Caco-2 (cell line): ENCODE measurements around the gene JADE2. TPM values are rescaled to one million over a fixed set of nuclear protein-coding genes. Genes with fewer than 3 reads are reported as not detected.

Experiments used
- BruUV-seq: library from RNA; stranded (reverse); fragments of 400-500 nt; replicated peaks from 2 replicates; lab custom pipeline; 2021; lab: Mats Ljungman, UMichigan
- CTCF ChIA-PET: fragments of 300-600 bp; sonication (Branson Sonifier 250); formaldehyde crosslinking; loops from one replicate; lab custom pipeline; 2022; ENCODE audit warnings: antibody characterized with exemption; lab: Charles Lee
- POLR2A ChIA-PET: fragments of 300-600 bp; sonication (Branson Sonifier 250); formaldehyde crosslinking; loops from one replicate; lab custom pipeline; 2022; ENCODE audit warnings: antibody characterized with exemption; lab: Charles Lee
- DNase-seq, 2 experiments: peaks; one replicate each; pipeline versions ENCODE4 v3.0.0 to v3.0.0-alpha.2; 2020 to 2022
- H3K27me3 ChIP-seq: replicated peaks from 2 replicates; pipeline ENCODE4 v1.6.0; 2011; ENCODE audit warnings: low read length; ENCODE audit not compliant: control insufficient read depth, insufficient read depth
- H3K36me3 ChIP-seq: 2 replicates; pipeline ENCODE4 v1.5.1; 2011; ENCODE audit warnings: low read length; ENCODE audit not compliant: control insufficient read depth, insufficient read depth
- H3K4me1 ChIP-seq: fragments of 250-450 bp; sonication (Bioruptor Pico); 2 replicates; pipeline ENCODE4 v1.5.1; 2020; ENCODE audit warnings: mild to moderate bottlenecking
- H3K4me3 ChIP-seq: 2 replicates; pipeline ENCODE4 v1.5.1; 2011; ENCODE audit warnings: low read depth, mild to moderate bottlenecking, control low read depth, low read length
- H3K9me3 ChIP-seq: fragments of 250-450 bp; sonication (Bioruptor Pico); 2 replicates; pipeline ENCODE4 v1.5.1; 2020; ENCODE audit warnings: mild to moderate bottlenecking, moderate library complexity
- H3K27ac Mint-ChIP-seq: one replicate; pipeline ENCODE4 v1.8.0; 2022; ENCODE audit warnings: mixed read lengths; ENCODE audit not compliant: unreplicated experiment
- H3K27me3 Mint-ChIP-seq: one replicate; pipeline ENCODE4 v1.8.0; 2022; ENCODE audit warnings: mixed read lengths; ENCODE audit not compliant: insufficient read depth, unreplicated experiment
- H3K36me3 Mint-ChIP-seq: one replicate; pipeline ENCODE4 v1.8.0; 2022; ENCODE audit warnings: mild to moderate bottlenecking, mixed read lengths; ENCODE audit not compliant: insufficient read depth, unreplicated experiment
- H3K4me1 Mint-ChIP-seq: one replicate; pipeline ENCODE4 v1.8.0; 2022; ENCODE audit warnings: low read depth, mixed read lengths; ENCODE audit not compliant: unreplicated experiment
- H3K4me3 Mint-ChIP-seq: one replicate; pipeline ENCODE4 v1.8.0; 2022; ENCODE audit warnings: mild to moderate bottlenecking, moderate library complexity, mixed read lengths; ENCODE audit not compliant: unreplicated experiment
- H3K9me3 Mint-ChIP-seq: one replicate; pipeline ENCODE4 v1.8.0; 2022; ENCODE audit warnings: mixed read lengths; ENCODE audit not compliant: unreplicated experiment
- intact Hi-C: fragments of 100-400 bp; cut with micrococcal nuclease; formaldehyde crosslinking; loops from one replicate; pipeline ENCODE4 v1.10.0; 2022; ENCODE audit not compliant: unreplicated experiment
- total RNA-seq: library from RNA; stranded (reverse); gene quantifications from 2 replicates; pipeline ENCODE4 v1.2.3, GENCODE V29; 2022
- TF ChIP-seq, protein P1 (sequence below), 2 experiments: fragments of 200-600 bp in 1 of 2; IDR thresholded peaks; 1 replicate in 1 of 2; 2 replicates in 1 of 2; pipeline versions ENCODE4 v1.5.1 to v1.8.0; 2011 to 2022; ENCODE audit warnings: antibody characterized with exemption in 1 of 2, control low read depth in 1 of 2, inconsistent platforms in 1 of 2, low read depth in 1 of 2, low read length in 1 of 2, mild to moderate bottlenecking in 1 of 2, moderate library complexity in 1 of 2; ENCODE audit not compliant: insufficient read depth in 1 of 2, severe bottlenecking in 1 of 2, unreplicated experiment in 1 of 2

Gene JADE2
- total RNA-seq, 1 experiment from 2014 or later = 67.6 TPM

GRCh38 chr5:134540747-134541733 lies 15.6 kb downstream of the JADE2 start:
- Mint-ChIP-seq H3K27ac (no peak overlapping the region), H3K9me3 (no peaks in the 10 kb centered on the region), H3K4me3 (no peak overlapping the region), H3K4me1 (no peaks in the 10 kb centered on the region), H3K36me3 (peaks cover 68% of the 10 kb centered on the region), H3K27me3 (no peaks in the 10 kb centered on the region)
- H3K36me3 ChIP-seq = peaks cover 6% of the 10 kb centered on the region; the same call in 1 of the 2 replicates
- H3K9me3 ChIP-seq = no peaks in the 10 kb centered on the region
- no peak for DNase-seq
- TF ChIP-seq, protein P1, sequence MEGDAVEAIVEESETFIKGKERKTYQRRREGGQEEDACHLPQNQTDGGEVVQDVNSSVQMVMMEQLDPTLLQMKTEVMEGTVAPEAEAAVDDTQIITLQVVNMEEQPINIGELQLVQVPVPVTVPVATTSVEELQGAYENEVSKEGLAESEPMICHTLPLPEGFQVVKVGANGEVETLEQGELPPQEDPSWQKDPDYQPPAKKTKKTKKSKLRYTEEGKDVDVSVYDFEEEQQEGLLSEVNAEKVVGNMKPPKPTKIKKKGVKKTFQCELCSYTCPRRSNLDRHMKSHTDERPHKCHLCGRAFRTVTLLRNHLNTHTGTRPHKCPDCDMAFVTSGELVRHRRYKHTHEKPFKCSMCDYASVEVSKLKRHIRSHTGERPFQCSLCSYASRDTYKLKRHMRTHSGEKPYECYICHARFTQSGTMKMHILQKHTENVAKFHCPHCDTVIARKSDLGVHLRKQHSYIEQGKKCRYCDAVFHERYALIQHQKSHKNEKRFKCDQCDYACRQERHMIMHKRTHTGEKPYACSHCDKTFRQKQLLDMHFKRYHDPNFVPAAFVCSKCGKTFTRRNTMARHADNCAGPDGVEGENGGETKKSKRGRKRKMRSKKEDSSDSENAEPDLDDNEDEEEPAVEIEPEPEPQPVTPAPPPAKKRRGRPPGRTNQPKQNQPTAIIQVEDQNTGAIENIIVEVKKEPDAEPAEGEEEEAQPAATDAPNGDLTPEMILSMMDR (IDR thresholded peaks at IDR 0.05; ENCODE audit: insufficient read depth in 1 of 2, low read depth in 1 of 2, low read length in 1 of 2, severe bottlenecking in 1 of 2, unreplicated experiment in 1 of 2) = no peak
- H3K27me3 ChIP-seq = no peaks in the 10 kb centered on the region
- intact Hi-C loops = no loop called here
- ChIA-PET POLR2A (interaction anchor here (0.6 kb wide), 1 partner anchor 315 kb away, joined by 4 read pairs; the partner anchor contains the start of gene PPP2CA), CTCF (interaction anchor here (0.6 to 1.1 kb wide), 2 partner anchors 10 to 50 kb away, joined by 3 to 4 read pairs; no protein-coding TSS in a partner anchor)
- H3K4me1 ChIP-seq = no peaks in the 10 kb centered on the region
- H3K4me3 ChIP-seq = no peak overlapping the region
- BruUV-seq = no TSS peak

GRCh38 chr5:134541736-134542376 lies 16.4 kb downstream of the JADE2 start:
- Mint-ChIP-seq H3K9me3 (no peaks in the 10 kb centered on the region), H3K27me3 (no peaks in the 10 kb centered on the region), H3K36me3 (peaks cover 65% of the 10 kb centered on the region), H3K4me1 (no peaks in the 10 kb centered on the region), H3K27ac (no peak overlapping the region), H3K4me3 (no peak overlapping the region)
- TF ChIP-seq, protein P1 (IDR thresholded peaks at IDR 0.05; ENCODE audit: insufficient read depth in 1 of 2, low read depth in 1 of 2, low read length in 1 of 2, severe bottlenecking in 1 of 2, unreplicated experiment in 1 of 2) = no peak
- Histone ChIP-seq H3K4me1 (no peaks in the 10 kb centered on the region), H3K4me3 (no peak overlapping the region), H3K27me3 (no peaks in the 10 kb centered on the region), H3K36me3 (peaks cover 6% of the 10 kb centered on the region; the same call in 1 of the 2 replicates), H3K9me3 (no peaks in the 10 kb centered on the region)
- CTCF ChIA-PET = no interaction called here
- POLR2A ChIA-PET = interaction anchor here (0.6 to 0.7 kb wide), 2 partner anchors 9 to 316 kb away, joined by 4 read pairs; partner anchors contain the start of gene PPP2CA
- intact Hi-C loops = no loop called here
- no TSS peak for BruUV-seq
- DNase-seq = peak; percentile 55 to 70
